GM20000 (cell line): ENCODE data around the gene TMEM255B.

ENCODE experiments used
- DNase-seq: peaks from one replicate; pipeline ENCODE4 v3.0.0; 2012; ENCODE audit warnings: low spot score
- TF ChIP-seq, protein P1 (sequence below): IDR thresholded peaks from 2 replicates; pipeline ENCODE4 v1.5.1; 2012; ENCODE audit warnings: mild to moderate bottlenecking, control low read depth; ENCODE audit errors: extremely low read depth, missing control alignments

TMEM255B gene

GRCh38 chr13:113800576-113800926 is 41.5 kb downstream of the TMEM255B start:
- TF ChIP-seq, protein P1, sequence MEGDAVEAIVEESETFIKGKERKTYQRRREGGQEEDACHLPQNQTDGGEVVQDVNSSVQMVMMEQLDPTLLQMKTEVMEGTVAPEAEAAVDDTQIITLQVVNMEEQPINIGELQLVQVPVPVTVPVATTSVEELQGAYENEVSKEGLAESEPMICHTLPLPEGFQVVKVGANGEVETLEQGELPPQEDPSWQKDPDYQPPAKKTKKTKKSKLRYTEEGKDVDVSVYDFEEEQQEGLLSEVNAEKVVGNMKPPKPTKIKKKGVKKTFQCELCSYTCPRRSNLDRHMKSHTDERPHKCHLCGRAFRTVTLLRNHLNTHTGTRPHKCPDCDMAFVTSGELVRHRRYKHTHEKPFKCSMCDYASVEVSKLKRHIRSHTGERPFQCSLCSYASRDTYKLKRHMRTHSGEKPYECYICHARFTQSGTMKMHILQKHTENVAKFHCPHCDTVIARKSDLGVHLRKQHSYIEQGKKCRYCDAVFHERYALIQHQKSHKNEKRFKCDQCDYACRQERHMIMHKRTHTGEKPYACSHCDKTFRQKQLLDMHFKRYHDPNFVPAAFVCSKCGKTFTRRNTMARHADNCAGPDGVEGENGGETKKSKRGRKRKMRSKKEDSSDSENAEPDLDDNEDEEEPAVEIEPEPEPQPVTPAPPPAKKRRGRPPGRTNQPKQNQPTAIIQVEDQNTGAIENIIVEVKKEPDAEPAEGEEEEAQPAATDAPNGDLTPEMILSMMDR: no peak
- DNase-seq: no peak

DNA sequence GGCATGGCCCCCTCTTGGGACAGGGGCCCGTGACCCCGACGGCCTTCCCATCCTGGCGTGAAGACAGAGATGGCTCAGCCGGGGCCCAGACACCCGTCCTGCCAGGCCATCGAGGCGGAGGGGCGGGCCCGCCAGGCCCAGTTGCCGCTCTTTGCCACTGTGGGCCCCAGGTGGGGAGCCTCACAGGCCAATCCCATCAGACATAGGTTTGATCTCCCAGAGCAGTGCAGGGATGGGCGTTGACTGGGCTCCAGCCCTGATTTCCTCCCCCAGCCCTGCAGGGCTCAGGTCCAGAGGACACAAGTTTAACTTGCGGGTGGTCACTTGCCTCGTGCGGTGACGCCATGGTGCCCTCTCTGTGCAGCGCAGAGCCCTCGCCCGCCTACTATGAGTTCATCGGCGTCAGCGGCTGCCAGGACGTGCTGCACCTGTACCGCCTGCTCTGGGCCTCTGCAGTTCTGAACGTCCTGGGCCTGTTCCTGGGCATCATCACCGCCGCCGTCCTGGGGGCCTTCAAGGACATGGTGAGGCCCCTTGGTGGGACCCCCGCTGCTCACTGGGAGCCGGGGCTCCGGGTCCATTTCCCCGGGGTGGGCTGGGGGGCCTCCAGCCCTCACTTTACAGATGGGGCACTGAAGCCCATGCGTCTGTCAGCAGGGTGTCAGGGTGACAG is 42.4 kb downstream of the TMEM255B start:
- TF ChIP-seq, protein P1: no peak
- no peak for DNase-seq

GRCh38 chr13:113802090-113802531 is 43.1 kb downstream of the TMEM255B start:
- TF ChIP-seq, protein P1: no peak
- no peak for DNase-seq

DNA sequence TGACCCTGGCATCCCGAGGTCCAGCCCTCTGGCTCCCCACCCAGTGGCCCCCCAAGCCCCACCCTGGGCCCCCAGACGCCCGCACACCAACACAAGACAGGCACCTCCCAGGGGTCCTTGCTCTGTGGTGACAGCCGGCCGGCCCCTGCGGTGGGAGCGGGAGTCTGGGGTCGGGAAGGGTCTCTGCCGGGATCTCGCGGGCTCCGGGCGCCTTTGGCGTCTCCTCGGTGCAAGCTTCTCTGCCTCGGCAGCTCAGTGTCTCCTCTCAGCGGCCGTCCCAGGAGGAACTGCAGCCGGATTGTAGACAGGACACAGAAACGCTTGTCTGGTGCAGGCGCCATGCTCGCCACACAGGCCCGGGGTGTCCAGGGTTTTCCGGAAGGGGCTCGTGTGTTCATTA is 43.7 kb downstream of the TMEM255B start:
- TF ChIP-seq, protein P1: no peak
- no peak for DNase-seq

GRCh38 chr13:113803409-113804016 is 44.5 kb downstream of the TMEM255B start:
- TF ChIP-seq, protein P1: no peak
- no peak for DNase-seq

GRCh38 chr13:113804017-113804702 is 45.1 kb downstream of the TMEM255B start:
- no peak for DNase-seq
- TF ChIP-seq, protein P1: no peak

DNA sequence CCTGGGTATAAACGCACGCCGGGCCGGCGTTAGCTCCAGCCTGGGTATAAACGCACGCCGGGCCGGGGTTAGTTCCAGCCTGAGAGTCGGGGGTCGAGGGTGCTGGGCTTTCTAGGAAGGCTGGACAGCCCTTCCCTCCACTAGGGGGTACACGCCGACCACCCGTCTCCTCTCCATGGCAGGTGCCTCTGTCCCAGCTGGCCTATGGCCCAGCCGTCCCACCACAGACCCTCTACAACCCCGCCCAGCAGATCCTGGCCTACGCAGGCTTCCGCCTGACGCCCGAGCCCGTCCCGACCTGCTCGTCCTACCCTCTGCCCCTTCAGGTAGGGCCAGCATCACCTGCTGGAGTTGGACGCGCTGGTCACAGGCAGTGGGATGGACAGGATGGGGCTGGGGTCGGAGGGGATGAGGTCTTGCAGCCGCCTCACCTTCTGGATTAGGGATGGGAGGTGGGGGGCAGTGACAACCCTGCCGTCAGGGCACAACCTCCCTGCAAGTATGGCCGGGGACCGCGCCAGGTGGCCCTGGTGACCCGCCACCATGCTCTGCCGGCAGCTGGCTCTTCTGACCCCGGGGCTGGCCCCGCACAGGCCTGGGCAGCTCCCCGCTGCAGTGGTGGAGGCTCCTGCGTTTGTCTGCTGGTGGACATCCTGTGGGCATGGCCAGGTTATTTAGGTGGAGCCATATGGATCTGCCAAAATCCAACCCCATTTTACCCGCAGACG is 45.8 kb downstream of the TMEM255B start:
- TF ChIP-seq, protein P1: no peak
- no peak for DNase-seq
